DOHH2 (cell line): Measurements from ENCODE around the gene AFP.

Experiments used
- EZH2phosphoT487 ChIP-seq: fragments of 200-600 bp; sonication (generic); IDR thresholded peaks from 2 replicates; pipeline ENCODE4 v1.6.1; 2017; ENCODE audit warnings: borderline replicate concordance, mild to moderate bottlenecking, antibody characterized with exemption, low read length, moderate library complexity, mixed read lengths
- TF ChIP-seq, protein P1 (sequence below): fragments of 200-600 bp; sonication (generic); IDR thresholded peaks from one replicate; pipeline ENCODE4 v1.5.1; 2014; ENCODE audit warnings: antibody characterized with exemption, mild to moderate bottlenecking, low read depth, low read length; ENCODE audit not compliant: poor library complexity, severe bottlenecking

DNA sequence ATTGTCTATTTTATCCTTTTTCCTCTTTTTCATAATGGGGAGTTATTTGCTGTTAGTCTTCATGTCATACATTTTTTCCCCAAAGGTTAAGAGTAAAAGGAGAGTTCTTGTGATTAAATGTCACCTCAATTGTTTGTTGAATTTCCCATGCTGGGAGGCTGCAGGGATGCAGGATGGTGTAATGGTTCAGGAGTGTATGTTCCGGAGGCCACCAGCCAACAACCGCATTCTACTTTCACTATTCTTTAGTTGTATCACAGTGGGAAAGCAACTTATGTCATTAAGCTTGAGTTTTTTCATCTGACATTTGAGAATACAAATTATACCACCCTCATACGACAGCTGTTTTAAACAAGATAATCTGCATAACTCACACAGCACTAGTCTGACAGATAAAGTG lies 15.4 kb downstream of the AFP start:
- TF ChIP-seq, protein P1, sequence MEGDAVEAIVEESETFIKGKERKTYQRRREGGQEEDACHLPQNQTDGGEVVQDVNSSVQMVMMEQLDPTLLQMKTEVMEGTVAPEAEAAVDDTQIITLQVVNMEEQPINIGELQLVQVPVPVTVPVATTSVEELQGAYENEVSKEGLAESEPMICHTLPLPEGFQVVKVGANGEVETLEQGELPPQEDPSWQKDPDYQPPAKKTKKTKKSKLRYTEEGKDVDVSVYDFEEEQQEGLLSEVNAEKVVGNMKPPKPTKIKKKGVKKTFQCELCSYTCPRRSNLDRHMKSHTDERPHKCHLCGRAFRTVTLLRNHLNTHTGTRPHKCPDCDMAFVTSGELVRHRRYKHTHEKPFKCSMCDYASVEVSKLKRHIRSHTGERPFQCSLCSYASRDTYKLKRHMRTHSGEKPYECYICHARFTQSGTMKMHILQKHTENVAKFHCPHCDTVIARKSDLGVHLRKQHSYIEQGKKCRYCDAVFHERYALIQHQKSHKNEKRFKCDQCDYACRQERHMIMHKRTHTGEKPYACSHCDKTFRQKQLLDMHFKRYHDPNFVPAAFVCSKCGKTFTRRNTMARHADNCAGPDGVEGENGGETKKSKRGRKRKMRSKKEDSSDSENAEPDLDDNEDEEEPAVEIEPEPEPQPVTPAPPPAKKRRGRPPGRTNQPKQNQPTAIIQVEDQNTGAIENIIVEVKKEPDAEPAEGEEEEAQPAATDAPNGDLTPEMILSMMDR = no peak
- no peak for TF ChIP-seq EZH2phosphoT487
